ENCODE measurements around the gene MUC5AC.
A peak's percentile ranks its signal among the peaks of the same experiment; 100 is the strongest.
"Not testable (repeated sequence)": the region's sequence is repeated elsewhere in the genome, so short reads cannot be mapped to it uniquely, and the experiment has no call there.

The MUC5AC gene

DNA sequence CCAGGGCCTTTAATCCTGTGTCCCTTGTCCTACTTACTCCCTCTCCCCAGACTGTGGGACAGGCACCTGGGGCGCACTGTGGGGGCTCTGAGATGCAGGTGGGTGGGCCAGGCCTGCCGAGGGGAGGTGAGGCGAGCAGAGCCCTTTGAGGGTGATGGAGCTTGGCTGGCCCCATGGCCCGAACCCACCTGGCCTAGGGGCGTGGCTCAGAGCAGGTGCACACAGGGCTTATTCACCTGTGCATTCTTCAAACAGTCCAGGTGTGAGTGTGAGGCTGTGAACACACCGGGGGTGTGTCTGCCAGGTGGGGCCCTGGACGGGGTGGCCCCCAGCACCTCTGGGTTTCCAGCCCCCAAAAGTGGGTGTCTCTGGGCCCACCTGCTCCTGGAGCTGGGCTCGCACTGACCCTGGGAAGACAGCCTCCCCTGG, 9.0 kb upstream of the MUC5AC start:
- DNase-seq: no peak

- no peak for DNase-seq
These were observed 8.2 kb upstream of the MUC5AC start for GRCh38 chr11:1149545-1149944.

DNA sequence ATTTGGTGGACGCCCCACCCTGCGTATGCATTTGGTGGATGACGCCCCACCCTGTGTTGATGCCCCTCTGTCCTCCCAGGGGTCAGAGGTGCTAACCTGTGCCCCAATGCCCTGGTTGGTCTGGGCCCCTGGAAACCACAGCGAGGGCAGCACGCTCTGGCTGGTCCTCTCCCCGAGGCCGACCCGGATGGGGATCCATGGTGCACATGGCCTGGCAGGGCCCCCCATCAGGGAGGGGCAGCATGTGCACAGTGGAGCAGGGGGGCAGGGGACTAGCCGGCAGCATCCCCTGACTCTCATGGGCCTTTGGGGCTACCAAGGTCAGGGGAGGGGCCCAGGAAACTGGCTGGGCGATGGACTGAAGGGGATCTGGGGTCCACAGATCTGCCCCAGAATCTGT, 7.6 kb upstream of the MUC5AC start:
- DNase-seq: no peak

DNA sequence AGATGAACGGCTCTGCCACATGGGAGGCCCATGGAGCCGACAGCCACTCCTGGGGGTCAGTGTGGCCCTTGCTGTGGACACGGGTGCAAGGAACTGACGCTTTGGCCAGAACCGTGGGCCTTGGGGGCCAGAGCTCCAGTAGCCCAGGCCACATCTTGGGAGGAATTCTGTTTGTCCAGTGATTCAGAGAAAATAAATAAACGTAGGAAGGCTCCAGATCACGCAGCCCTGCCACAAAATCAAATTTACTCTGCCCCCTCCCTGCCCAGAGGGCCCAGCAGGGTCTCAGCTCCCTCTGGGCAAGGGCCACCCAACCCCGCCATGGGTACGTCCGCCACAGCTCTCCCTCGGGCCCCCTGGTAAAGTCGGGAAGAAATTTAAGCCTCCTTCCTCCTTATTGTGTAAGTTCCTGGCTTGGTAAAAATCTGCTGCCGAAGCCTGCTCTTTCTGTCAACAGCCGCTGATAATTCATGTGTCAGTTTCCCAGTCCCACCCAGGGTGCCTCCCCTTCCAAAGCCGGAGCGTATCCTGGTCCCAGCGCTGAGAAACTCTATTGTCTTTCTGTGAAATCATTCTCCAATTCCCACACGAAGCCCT, 6.9 kb upstream of the MUC5AC start:
- no peak for DNase-seq

- no peak for DNase-seq
These were observed 6.1 kb upstream of the MUC5AC start for GRCh38 chr11:1151366-1152315.

DNA sequence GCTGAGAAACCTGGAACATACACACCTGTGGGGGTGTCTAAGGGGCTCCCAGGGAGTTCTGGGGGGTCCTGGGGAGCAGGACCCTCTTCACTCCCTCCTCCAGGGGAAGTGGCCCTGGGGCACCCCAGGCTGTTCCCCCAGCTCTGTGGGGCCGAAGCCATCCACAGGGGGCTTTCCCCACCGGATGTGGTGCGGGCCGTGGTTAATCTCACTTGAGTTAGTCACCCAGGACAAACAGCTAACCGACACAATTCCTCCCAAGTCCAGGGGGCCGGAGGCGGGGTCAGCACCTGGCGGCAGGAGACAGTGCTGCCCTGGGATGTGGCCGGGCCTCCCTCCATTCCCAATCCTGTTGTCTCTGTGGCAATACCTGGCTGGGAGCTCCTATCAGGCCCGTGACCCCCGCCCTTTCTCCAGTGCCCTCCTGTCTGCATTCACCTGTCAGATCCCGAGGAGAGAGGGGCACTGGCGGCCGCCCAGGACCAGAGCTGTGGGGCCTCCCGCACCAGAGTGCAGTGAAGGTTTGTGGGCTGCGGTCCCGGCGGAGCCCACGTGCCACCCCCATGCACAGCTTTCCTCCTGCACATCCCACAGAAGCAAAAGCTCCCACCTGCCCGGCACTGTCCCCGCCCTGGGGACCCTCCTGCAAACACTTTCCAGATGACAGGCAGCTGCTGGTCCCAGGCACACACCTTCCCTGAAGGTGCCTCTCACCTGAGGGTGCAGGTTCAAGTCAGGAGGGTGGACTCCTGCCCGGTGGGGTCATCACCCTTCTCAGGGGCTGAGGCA, 5.2 kb upstream of the MUC5AC start:
- DNase-seq: no peak

GRCh38 chr11:1153105-1153950, 4.4 kb upstream of the MUC5AC start:
- DNase-seq: no peak

DNA sequence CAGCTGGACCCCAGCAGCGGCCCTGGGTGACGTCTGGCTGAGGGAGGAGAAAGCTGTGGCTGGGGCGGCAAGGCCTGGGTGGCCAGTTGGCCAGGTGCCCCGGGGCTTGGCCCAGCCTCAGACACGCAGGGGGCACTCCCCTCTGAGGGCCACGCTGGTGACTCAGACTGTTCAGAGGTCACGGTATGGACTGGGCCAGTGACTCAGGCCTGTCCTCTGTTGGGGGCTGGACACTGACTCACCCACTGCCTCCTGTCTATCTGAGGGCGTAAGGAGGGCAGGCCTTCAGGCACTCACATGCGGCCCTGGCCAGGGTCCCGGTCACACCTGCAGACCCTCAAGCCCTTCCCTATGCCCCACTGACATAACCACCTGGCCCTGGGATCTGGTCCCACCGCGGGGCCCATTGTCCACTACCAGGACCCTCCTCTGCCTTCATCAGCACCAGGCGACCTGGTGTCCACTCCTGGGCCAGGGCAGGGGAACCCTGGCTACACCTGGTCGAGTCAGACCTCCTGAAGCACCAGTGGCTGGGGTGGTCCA, 3.7 kb upstream of the MUC5AC start:
- peak; percentile 36 for DNase-seq

DNA sequence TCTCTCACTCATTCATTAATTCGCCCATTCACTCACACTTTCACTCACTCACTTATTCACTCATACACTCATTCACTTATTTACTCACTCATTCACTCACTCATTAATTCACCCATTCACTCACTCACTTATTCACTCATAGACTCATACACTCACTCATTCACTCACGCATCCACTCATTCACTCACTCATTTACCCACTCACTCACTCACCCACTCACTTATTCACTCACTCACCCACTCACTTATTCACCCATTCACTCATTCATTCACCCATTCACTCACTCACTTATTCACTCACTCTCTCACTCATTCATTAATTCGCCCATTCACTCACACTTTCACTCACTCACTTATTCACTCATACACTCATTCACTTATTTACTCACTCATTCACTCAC, 3.1 kb upstream of the MUC5AC start:
- not testable (repeated sequence) for DNase-seq

GRCh38 chr11:1155274-1155693, 2.5 kb upstream of the MUC5AC start:
- DNase-seq: no peak

DNA sequence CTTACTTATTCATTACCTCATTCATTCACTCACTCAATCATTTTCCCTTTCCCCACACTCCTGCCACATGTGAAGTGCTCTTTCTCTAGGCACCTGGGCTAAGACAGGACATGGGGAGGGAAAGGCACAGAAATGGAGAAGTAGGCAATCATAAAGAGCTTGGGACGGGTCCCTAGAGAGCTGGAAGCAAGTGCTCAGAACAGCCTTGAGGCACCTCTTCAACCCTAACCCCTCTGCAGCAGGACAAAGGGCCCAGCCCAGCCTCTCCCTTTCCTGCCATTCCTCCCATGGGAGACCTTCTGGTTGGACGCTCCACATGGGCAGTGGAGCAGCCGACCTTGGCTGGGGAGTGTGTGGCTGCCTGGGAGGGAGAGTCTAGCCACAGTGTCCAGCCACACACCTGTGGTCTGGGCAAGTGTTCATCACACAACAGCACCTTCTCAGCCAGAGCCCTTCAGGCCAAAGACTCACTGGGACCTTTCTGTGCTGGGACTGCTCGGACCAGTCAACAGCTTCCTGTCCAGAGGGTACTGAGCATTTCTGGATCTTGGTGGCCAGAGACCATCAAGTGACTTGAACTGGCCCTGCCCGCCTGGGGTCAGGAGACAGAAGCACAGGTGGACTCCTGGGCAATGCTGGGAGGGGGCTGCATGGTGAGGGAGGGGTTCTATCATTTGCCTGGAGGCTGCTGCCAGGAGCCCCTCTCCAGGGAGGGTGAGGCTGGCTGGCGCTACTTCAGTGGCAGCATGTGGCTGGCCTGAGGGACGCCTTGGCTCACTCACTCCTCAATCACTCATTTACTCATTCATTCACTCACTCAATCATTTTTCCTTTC, 1.0 kb upstream of the MUC5AC start:
- no peak for DNase-seq

GRCh38 chr11:1157341-1157644, 460 bp upstream of the MUC5AC start:
- no peak for DNase-seq

- no peak for DNase-seq
These were observed 1.1 kb downstream of the MUC5AC start for GRCh38 chr11:1158681-1159487.

DNA sequence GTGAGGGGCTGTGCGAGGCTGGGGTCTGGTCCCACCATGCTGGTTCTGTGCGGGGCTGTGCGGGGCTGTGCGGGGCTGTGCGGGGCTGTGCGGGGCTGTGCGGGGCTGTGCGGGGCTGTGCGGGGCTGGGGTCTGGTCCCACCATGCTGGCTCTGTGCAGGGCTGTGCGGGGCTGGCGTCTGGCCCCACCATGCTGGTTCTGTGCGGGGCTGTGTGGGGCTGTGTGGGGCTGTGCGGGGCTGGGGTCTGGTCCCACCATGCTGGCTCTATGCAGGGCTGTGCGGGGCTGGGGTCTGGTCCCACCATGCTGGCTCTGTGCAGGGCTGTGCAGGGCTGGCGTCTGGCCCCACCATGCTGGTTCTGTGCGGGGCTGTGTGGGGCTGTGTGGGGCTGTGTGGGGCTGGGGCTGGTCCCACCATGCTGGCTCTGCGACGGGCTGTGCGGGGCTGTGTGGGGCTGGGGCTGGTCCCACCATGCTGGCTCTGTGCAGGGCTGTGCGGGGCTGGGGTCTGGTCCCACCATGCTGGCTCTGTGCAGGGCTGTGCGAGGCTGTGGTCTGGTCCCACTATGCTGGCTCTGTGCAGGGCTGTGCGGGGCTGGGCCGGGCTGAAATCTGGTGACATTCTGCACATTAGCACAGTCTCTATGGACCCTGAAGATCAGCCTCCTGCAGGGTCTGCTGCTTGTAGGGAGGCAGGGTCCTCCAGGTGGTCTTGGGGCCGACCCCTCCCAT, 1.9 kb downstream of the MUC5AC start:
- not testable (repeated sequence) for DNase-seq

GRCh38 chr11:1160231-1161101, 2.7 kb downstream of the MUC5AC start:
- DNase-seq: no peak

DNA sequence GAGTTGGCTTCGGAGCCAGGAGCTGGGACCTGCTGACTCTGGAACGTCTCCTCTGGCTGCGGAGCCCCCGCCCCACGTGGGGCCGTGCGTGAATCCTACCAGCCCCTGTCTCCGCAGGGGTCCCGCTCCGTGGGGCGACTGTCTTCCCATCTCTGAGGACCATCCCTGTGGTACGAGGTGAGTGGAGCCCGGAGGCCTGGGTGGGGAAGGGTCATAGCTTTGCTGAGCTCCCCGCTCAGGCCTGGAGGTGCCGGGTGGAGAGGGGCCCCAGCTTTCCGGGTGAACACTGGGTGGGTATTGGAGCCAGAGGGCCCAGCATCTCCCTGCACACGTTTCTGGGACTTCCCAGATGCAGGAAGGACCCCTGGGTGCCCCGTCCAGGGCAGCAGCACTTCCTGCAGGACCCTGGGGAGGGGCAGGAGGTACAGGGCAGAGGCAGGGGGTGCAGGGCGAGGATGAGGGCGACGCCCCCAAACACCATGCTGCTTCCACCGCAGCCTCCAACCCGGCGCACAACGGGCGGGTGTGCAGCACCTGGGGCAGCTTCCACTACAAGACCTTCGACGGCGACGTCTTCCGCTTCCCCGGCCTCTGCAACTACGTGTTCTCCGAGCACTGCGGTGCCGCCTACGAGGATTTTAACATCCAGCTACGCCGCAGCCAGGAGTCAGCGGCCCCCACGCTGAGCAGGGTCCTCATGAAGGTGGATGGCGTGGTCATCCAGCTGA, 3.8 kb downstream of the MUC5AC start:
- no peak for DNase-seq

- no peak for DNase-seq
These were observed 4.4 kb downstream of the MUC5AC start for GRCh38 chr11:1162138-1162475.
